ENCODE results near the gene NPTX2.

GRCh38 chr7:98599886-98600285, 17.2 kb upstream of the NPTX2 start:
- TF ChIP-seq, protein P1, sequence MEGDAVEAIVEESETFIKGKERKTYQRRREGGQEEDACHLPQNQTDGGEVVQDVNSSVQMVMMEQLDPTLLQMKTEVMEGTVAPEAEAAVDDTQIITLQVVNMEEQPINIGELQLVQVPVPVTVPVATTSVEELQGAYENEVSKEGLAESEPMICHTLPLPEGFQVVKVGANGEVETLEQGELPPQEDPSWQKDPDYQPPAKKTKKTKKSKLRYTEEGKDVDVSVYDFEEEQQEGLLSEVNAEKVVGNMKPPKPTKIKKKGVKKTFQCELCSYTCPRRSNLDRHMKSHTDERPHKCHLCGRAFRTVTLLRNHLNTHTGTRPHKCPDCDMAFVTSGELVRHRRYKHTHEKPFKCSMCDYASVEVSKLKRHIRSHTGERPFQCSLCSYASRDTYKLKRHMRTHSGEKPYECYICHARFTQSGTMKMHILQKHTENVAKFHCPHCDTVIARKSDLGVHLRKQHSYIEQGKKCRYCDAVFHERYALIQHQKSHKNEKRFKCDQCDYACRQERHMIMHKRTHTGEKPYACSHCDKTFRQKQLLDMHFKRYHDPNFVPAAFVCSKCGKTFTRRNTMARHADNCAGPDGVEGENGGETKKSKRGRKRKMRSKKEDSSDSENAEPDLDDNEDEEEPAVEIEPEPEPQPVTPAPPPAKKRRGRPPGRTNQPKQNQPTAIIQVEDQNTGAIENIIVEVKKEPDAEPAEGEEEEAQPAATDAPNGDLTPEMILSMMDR (IDR thresholded peaks at IDR 0.05) = no peak
- TF ChIP-seq POLR2AphosphoS5 (IDR thresholded peaks at IDR 0.05) (no peak), POLR2A (IDR thresholded peaks at IDR 0.05) (no peak)
